IPS DF 4.7 (cell line): ENCODE results near the gene ALS2CL.

ENCODE experiments used
- DNase-seq: peaks from one replicate; pipeline ENCODE4 v3.0.0-alpha.2; 2013; ENCODE audit warnings: low spot score; ENCODE audit errors: extremely low read depth

The ALS2CL gene

GRCh38 chr3:46664971-46665762, 28.3 kb downstream of the ALS2CL start:
- no peak for DNase-seq

GRCh38 chr3:46664188-46664970, 29.1 kb downstream of the ALS2CL start:
- no peak for DNase-seq

- DNase-seq: no peak
These were observed 29.8 kb downstream of the ALS2CL start for GRCh38 chr3:46663591-46664135.

- no peak for DNase-seq
These were observed 30.5 kb downstream of the ALS2CL start for GRCh38 chr3:46662771-46663551.

GRCh38 chr3:46661776-46662766, 31.4 kb downstream of the ALS2CL start:
- DNase-seq: no peak

- no peak for DNase-seq
These were observed 32.6 kb downstream of the ALS2CL start for GRCh38 chr3:46660543-46661523.

- no peak for DNase-seq
These were observed 33.5 kb downstream of the ALS2CL start for GRCh38 chr3:46660003-46660402.

GRCh38 chr3:46659285-46659684, 34.2 kb downstream of the ALS2CL start:
- no peak for DNase-seq

- DNase-seq: no peak
These were observed 36.5 kb downstream of the ALS2CL start for GRCh38 chr3:46656778-46657556.

GRCh38 chr3:46655271-46655670, 38.2 kb downstream of the ALS2CL start:
- DNase-seq: no peak

GRCh38 chr3:46651084-46651483, 42.4 kb downstream of the ALS2CL start:
- no peak for DNase-seq

GRCh38 chr3:46649436-46649835, 44.0 kb downstream of the ALS2CL start:
- no peak for DNase-seq

- no peak for DNase-seq
These were observed 45.4 kb downstream of the ALS2CL start for GRCh38 chr3:46648096-46648495.

GRCh38 chr3:46646700-46647099, 46.8 kb downstream of the ALS2CL start:
- DNase-seq: no peak

GRCh38 chr3:46643701-46644100, 49.8 kb downstream of the ALS2CL start:
- no peak for DNase-seq

- no peak for DNase-seq
These were observed 50.5 kb downstream of the ALS2CL start for GRCh38 chr3:46642971-46643370.

- no peak for DNase-seq
These were observed 52.6 kb downstream of the ALS2CL start for GRCh38 chr3:46640927-46641326.

- DNase-seq: no peak
These were observed 54.3 kb downstream of the ALS2CL start for GRCh38 chr3:46639221-46639620.
